ENCODE results near the gene RNU5B-1. TPM values are rescaled to one million over a fixed set of nuclear protein-coding genes. Genes with fewer than 3 reads are reported as not detected.

Gene RNU5B-1
- total RNA-seq (2012; rRNA removed): not detected in 2 replicates
- polyA plus RNA-seq (2012; rRNA removed): not detected in 2 replicates
- polyA plus RNA-seq (2012; cell fraction: cytosol; rRNA removed): not detected in 2 replicates
- not detected in 2 replicates for polyA plus RNA-seq (2012; cell fraction: nucleus; rRNA removed; ENCODE audit: low replicate concordance)
- Bru-seq, nascent RNA: percentile 58 among the genes with signal in this experiment
- percentile 60 among the genes with signal in this experiment for BruChase-seq, experiment 1, labeled RNA remaining after a 6-hour chase
- BruChase-seq, experiment 2, labeled RNA remaining after a 2-hour chase: percentile 36 among the genes with signal in this experiment
- long read RNA-seq: 0 reads

- dilution Hi-C loops (cut with HindIII; ENCODE audit: low sequenced_read_pairs, unreplicated experiment) (no loop called here), intact Hi-C loops (cut with micrococcal nuclease) (loop anchor here (1.0 kb wide), 2 partner anchors 8 to 115 kb away; partner anchors contain the start of gene RNU5A-1), in situ Hi-C loops (cut with MboI; ENCODE audit: low sequenced_read_pairs) (no loop called here)
- Histone ChIP-seq H2BK15ac (ENCODE audit: low read depth, low read length) (peak within 1 kb of the TSS; percentile 4; the same call in 1 of the 3 replicates), H2AK5ac (ENCODE audit: low read depth, low read length) (no peak within 1 kb of the TSS), H3K4me1 (ENCODE audit: control insufficient read depth, insufficient read depth, low read length) (peaks cover 4% of the 10 kb centered on the region), H3K9me1 (ENCODE audit: insufficient read depth, low read length) (0 out of 2 replicates have a peak, but pooled peaks cover under 1% of the 10 kb centered on the region), H4K5ac (ENCODE audit: low read depth, low read length) (peak within 1 kb of the TSS; percentile 65), H2BK5ac (ENCODE audit: low read depth, low read length, poor library complexity, severe bottlenecking) (peak within 1 kb of the TSS; percentile 97), H3K36me3 (ENCODE audit: control insufficient read depth, insufficient read depth, low read length) (no peaks in the 10 kb centered on the region), H3K56ac (ENCODE audit: extremely low read depth, insufficient read depth, low read length) (peak within 1 kb of the TSS; percentile 79), H2BK120ac (ENCODE audit: low read depth, low read length) (peak within 1 kb of the TSS; percentile 38), H3K4ac (ENCODE audit: low read depth, low read length) (peak within 1 kb of the TSS; percentile 83), H4K91ac (ENCODE audit: insufficient read depth, low read depth, low read length) (peak within 1 kb of the TSS; percentile 42), H3K4me3 (ENCODE audit: insufficient read depth, low read depth, low read length) (peak within 1 kb of the TSS; percentile 50), H2AK9ac (replicated peaks; ENCODE audit: low read depth, low read length, poor library complexity) (peak within 1 kb of the TSS; percentile 0), H2BK20ac (ENCODE audit: low read depth, low read length) (peak within 1 kb of the TSS; percentile 11), H3K9ac (ENCODE audit: low read depth, low read length) (peak within 1 kb of the TSS; percentile 67), H3K23ac (ENCODE audit: low read depth, low read length) (peak within 1 kb of the TSS; percentile 39), H3K14ac (replicated peaks; ENCODE audit: low read depth, low read length) (peak within 1 kb of the TSS; percentile 3), H3K27me3 (ENCODE audit: control insufficient read depth, insufficient read depth, low read length) (no peaks in the 10 kb centered on the region), H4K8ac (ENCODE audit: low read depth in 2 of 2, low read length in 2 of 2) (peak within 1 kb of the TSS; percentile 51 to 87), H3K18ac (ENCODE audit: low read depth, low read length) (peak within 1 kb of the TSS; percentile 50), H3K27ac (ENCODE audit: insufficient read depth, low read length) (peak within 1 kb of the TSS; percentile 56), H4K20me1 (ENCODE audit: insufficient read depth, low read length) (peaks cover 9% of the 10 kb centered on the region), H3K4me2 (ENCODE audit: low read depth, low read length) (peak within 1 kb of the TSS; percentile 90), H2AFZ (replicated peaks; ENCODE audit: low read length, poor library complexity) (peak within 1 kb of the TSS; percentile 90), H3K79me1 (ENCODE audit: low read depth in 1 of 2, low read length in 2 of 2) (no peaks in the 10 kb centered on the region), H3K9me3 (ENCODE audit: control insufficient read depth, insufficient read depth, low read length) (no peaks in the 10 kb centered on the region)
- BruUV-seq (replicated peaks): TSS peak; percentile 99
- POLR2A ChIA-PET (ENCODE audit: unreplicated experiment): interaction anchor here (0.5 to 1.2 kb wide), 12 partner anchors 9 to 560 kb away, joined by 3 to 11 read pairs (median 4); partner anchors contain the start of genes CLPX, IGDCC3 and PARP16
- CTCF ChIA-PET: interaction anchor here (0.7 to 0.8 kb wide), 3 partner anchors 33 to 119 kb away, joined by 3 to 4 read pairs (median 4); partner anchors contain the start of gene CLPX
- ATAC-seq (ENCODE audit: low read depth) (peak; percentile 84), DNase-seq (peak; percentile 98)
- 0% methylated on average over 9 of the region's 24 CpGs; no CpG with 5 or more reads in 1 of the 2 experiments for WGBS, 2 experiments (ENCODE audit: extremely low coverage in 2 of 2, insufficient read length in 1 of 2)
- no peak for TF ChIP-seq FOS (IDR thresholded peaks at IDR 0.05; ENCODE audit: low read depth, low read length)
- TF ChIP-seq ELK1 (IDR thresholded peaks at IDR 0.05; ENCODE audit: borderline replicate concordance, low read depth, low read length): no peak
- no peak for TF ChIP-seq NFE2L2 (IDR thresholded peaks at IDR 0.05; ENCODE audit: low read depth, low read length)
- TF ChIP-seq POLR2A (IDR thresholded peaks at IDR 0.05; ENCODE audit: low read depth, low read length): peak; percentile 100
- 0 out of 2 replicates have a peak, but pooled peaks have one; percentile 15 for TF ChIP-seq USF2 (IDR thresholded peaks at IDR 0.05; ENCODE audit: low read depth, low read length)
- TF ChIP-seq SMC3 (IDR thresholded peaks at IDR 0.05; ENCODE audit: low read depth, low read length): peak; percentile 39
- TF ChIP-seq RCOR1 (IDR thresholded peaks at IDR 0.05; ENCODE audit: insufficient replicate concordance, low read length): no peak
- peak; percentile 79 for TF ChIP-seq CEBPB (IDR thresholded peaks at IDR 0.05; ENCODE audit: low read depth, low read length)
- peak; percentile 70 for TF ChIP-seq MAZ (IDR thresholded peaks at IDR 0.05; ENCODE audit: borderline replicate concordance, low read depth, low read length)
- TF ChIP-seq CTCF (conservative IDR thresholded peaks at IDR 0.05; ENCODE audit: low read depth, low read length): peak; percentile 91
- no peak for TF ChIP-seq RFX5 (IDR thresholded peaks at IDR 0.05; ENCODE audit: low read depth, low read length)
Measured at GRCh38 chr15:65304381-65305149, at the start of gene RNU5B-1. RNU5B-1 (plus strand) TSS chr15:65304677.
